ENCODE data around the gene EYS.
"Not testable (repeated sequence)": the region's sequence is repeated elsewhere in the genome, so short reads cannot be mapped to it uniquely, and the experiment has no call there.

EYS gene

GRCh38 chr6:63802606-63803206, 1904.3 kb downstream of the EYS start:
- DNase-seq, result peak in 1 of 2 experiments; percentile 15

GRCh38 chr6:63800386-63800785, 1906.6 kb downstream of the EYS start:
- DNase-seq, result not testable (repeated sequence)

- DNase-seq, result no peak
Observed at GRCh38 chr6:63799813-63800212, 1907.2 kb downstream of the EYS start.

- DNase-seq, result no peak
Observed at GRCh38 chr6:63799313-63799712, 1907.7 kb downstream of the EYS start.

GRCh38 chr6:63798378-63798777, 1908.6 kb downstream of the EYS start:
- DNase-seq, result no peak

- no peak for DNase-seq
Observed at GRCh38 chr6:63797721-63798120, 1909.3 kb downstream of the EYS start.

GRCh38 chr6:63795826-63796225, 1911.2 kb downstream of the EYS start:
- no peak for DNase-seq

GRCh38 chr6:63795006-63795405, 1912.0 kb downstream of the EYS start:
- peak in 1 of 2 experiments; percentile 52 for DNase-seq

GRCh38 chr6:63793465-63794137, 1913.4 kb downstream of the EYS start:
- no peak for DNase-seq

GRCh38 chr6:63792736-63793464, 1914.1 kb downstream of the EYS start:
- DNase-seq, result no peak

- no peak for DNase-seq
Observed at GRCh38 chr6:63790334-63790733, 1916.7 kb downstream of the EYS start.

GRCh38 chr6:63789699-63790098, 1917.3 kb downstream of the EYS start:
- no peak for DNase-seq

- DNase-seq, result no peak
Observed at GRCh38 chr6:63788569-63788968, 1918.5 kb downstream of the EYS start.

GRCh38 chr6:63787021-63787420, 1920.0 kb downstream of the EYS start:
- DNase-seq, result no peak

GRCh38 chr6:63785006-63785405, 1922.0 kb downstream of the EYS start:
- no peak for DNase-seq

- no peak for DNase-seq
Observed at GRCh38 chr6:63783096-63783495, 1923.9 kb downstream of the EYS start.

- no peak for DNase-seq
Observed at GRCh38 chr6:63774961-63775360, 1932.1 kb downstream of the EYS start.

- no peak for DNase-seq
Observed at GRCh38 chr6:63773200-63773599, 1933.8 kb downstream of the EYS start.

- DNase-seq, result no peak
Observed at GRCh38 chr6:63765828-63766227, 1941.2 kb downstream of the EYS start.

GRCh38 chr6:63764318-63764916, 1942.6 kb downstream of the EYS start:
- DNase-seq, result peak; percentile 1 to 48

- DNase-seq, result no peak
Observed at GRCh38 chr6:63760199-63760598, 1946.8 kb downstream of the EYS start.

GRCh38 chr6:63759605-63760105, 1947.4 kb downstream of the EYS start:
- DNase-seq, result peak in 1 of 2 experiments; percentile 7

GRCh38 chr6:63757826-63758225, 1949.2 kb downstream of the EYS start:
- DNase-seq, result no peak

Measured in NCI-H524 (cell line).